GM12873 (cell line): Measurements from ENCODE around the gene NOC4L.

Source experiments
- TF ChIP-seq, protein P1 (sequence below): IDR thresholded peaks from 2 replicates; pipeline ENCODE4 v1.5.1; 2012; ENCODE audit warnings: low read depth, mild to moderate bottlenecking, moderate library complexity, low read length, control low read depth; ENCODE audit not compliant: insufficient read depth; ENCODE audit errors: missing control alignments

The NOC4L gene

DNA sequence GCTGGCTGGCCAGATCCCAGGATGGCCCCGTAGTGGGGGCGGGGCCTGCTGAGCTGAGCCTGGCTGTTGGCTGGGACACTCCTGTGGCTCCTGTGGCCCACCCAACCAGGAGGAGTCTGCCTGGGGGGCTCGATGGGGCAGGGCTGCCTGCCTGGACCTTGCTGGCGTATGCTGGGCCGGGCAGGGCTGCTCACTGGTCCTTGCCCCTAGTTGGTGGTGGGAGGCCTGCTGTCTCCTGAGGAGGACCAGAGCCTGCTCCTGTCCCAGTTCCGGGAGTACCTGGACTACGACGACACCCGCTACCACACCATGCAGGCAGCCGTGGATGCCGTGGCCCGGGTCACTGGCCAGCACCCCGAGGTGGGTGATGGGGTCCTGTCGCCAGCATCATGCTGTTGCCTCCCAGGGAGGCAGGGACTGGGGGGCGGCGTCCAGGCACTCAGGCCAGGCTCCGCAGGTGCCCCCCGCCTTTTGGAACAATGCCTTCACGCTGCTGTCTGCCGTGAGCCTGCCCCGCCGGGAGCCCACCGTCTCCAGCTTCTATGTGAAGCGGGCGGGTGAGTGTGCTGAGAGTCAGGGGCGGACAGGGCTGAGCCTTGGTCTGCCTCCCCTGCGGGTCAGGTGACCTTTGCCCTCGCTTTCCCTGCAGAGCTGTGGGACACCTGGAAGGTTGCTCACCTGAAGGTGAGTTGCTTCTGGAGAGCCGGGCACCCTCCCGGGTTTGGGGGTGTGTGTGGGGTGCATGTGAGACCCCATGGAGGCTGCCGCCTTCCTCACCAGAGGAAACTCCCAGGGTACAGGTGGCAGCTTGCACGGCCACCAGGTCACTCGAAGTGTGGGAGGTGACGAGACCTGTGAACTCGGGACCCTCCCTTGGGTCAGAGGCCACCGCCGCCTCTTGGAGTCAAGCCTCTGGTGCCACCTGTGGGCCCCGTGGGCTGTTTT, 3.4 kb downstream of the NOC4L start:
- TF ChIP-seq, protein P1, sequence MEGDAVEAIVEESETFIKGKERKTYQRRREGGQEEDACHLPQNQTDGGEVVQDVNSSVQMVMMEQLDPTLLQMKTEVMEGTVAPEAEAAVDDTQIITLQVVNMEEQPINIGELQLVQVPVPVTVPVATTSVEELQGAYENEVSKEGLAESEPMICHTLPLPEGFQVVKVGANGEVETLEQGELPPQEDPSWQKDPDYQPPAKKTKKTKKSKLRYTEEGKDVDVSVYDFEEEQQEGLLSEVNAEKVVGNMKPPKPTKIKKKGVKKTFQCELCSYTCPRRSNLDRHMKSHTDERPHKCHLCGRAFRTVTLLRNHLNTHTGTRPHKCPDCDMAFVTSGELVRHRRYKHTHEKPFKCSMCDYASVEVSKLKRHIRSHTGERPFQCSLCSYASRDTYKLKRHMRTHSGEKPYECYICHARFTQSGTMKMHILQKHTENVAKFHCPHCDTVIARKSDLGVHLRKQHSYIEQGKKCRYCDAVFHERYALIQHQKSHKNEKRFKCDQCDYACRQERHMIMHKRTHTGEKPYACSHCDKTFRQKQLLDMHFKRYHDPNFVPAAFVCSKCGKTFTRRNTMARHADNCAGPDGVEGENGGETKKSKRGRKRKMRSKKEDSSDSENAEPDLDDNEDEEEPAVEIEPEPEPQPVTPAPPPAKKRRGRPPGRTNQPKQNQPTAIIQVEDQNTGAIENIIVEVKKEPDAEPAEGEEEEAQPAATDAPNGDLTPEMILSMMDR: no peak

DNA sequence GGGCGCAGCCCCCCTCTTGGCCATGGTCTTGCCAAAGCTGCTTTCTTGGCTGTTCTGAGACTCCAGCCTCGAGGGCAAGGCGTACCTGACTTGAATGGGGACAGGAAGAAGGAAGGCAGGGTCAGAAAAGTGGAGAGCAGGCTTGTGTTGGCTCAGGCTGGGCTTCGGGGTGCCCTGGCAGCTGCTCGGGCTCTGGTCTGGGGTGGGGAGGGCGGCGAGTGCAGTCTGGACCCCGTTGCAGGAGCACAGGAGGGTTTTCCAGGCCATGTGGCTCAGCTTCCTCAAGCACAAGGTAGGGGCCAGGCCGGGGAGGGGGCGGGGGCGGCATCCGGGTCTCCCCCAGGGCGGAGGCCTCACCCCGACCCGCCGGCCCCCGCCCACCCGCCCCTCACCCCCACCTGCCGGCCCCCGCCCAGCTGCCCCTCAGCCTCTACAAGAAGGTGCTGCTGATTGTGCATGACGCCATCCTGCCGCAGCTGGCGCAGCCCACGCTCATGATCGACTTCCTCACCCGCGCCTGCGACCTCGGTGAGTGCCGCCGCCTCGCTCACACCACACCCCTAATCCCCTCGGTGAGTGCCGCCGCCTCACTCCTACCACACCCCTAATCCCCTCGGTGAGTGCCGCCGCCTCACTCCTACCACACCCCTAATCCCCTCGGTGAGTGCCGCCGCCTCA, 4.2 kb downstream of the NOC4L start:
- TF ChIP-seq, protein P1: no peak

DNA sequence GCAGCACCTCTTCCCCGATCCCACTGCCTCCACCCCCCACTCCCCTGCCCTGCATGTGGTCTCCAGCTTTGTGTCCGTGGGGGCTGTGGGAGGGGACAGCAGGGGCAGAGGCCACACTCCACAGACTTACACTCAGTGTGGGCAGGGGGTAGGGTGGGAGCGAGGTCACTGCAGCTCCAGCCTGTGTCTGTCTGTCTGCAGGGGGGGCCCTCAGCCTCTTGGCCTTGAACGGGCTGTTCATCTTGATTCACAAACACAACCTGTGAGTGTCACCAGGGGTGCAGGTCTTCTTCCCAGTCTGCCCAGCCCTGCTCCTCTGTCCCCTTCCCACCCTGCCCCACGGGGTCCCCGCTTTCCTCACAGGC, 6.5 kb downstream of the NOC4L start:
- TF ChIP-seq, protein P1: no peak

DNA sequence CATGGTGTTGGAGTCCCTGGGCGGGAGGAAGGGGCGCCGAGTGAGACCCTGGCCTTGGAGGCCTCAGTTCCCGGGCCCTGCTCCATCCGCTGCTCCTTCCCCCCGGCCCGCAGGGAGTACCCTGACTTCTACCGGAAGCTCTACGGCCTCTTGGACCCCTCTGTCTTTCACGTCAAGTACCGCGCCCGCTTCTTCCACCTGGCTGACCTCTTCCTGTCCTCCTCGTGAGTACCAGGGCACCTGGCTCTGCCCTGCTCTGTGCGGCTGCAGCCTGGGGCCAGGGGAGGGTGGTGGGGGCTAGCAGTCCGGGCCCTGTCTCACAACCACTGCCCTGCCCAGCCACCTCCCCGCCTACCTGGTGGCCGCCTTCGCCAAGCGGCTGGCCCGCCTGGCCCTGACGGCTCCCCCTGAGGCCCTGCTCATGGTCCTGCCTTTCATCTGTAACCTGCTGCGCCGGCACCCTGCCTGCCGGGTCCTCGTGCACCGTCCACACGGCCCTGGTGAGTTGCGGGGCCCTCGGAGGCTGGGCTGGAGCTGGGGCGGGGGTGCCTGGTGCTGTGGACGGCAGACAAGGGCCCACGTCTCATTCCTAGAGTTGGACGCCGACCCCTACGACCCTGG, 7.0 kb downstream of the NOC4L start:
- TF ChIP-seq, protein P1: no peak

DNA sequence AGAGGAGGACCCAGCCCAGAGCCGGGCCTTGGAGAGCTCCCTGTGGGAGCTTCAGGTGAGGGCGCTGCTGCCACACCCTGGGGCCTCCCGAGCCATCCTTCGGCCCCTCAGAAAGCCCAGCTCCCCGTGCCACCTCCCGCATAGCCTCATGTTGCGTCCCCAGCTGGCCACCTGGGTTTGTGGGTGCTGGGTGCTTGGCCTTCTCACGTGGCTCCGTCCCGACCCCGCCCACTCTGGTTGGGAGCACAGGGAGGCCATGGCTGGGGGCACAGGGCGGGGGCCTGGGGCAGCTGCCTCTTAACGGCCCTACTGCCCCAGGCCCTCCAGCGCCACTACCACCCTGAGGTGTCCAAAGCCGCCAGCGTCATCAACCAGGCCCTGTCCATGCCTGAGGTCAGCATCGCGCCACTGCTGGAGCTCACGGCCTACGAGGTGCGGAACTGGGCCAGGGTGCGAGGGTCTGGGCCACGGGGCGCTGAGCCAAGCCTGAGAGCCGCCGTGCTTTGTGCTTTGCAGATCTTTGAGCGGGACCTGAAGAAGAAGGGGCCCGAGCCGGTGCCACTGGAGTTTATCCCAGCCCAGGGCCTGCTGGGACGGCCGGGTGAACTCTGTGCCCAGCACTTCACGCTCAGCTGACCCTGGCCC, 7.6 kb downstream of the NOC4L start:
- TF ChIP-seq, protein P1: no peak

DNA sequence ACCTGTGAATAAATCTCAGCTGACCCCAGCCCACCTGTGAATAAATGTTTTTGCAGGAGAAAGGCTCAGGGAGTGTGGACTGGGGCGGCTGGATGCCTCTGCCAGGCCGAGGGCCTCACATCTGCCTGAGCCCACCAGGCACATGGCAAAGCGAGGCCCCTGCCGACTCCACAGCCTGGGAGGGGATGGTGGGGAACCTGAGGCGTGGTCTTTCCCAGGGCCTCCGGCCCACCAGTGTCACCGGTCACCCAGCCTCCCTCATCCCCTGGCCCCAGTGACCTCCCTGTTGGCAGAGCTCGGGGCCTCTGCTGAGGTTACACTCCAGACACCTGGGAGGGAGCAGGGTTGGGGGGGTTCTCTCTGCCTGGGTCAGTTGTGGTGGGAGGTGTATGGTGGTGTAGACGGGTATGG, 8.2 kb downstream of the NOC4L start:
- TF ChIP-seq, protein P1: no peak
